ENCODE data around the gene MSMO1. TPM values are rescaled to one million over a fixed set of nuclear protein-coding genes. Genes with fewer than 3 reads are reported as not detected.

Gene MSMO1
- total and polyA plus RNA-seq, 10 of the 15 experiments (the other 5 are each of a cell fraction or from before 2014, with no cell fraction given), result 63.6 to 168 (median 105) TPM

- TF ChIP-seq, protein P1, sequence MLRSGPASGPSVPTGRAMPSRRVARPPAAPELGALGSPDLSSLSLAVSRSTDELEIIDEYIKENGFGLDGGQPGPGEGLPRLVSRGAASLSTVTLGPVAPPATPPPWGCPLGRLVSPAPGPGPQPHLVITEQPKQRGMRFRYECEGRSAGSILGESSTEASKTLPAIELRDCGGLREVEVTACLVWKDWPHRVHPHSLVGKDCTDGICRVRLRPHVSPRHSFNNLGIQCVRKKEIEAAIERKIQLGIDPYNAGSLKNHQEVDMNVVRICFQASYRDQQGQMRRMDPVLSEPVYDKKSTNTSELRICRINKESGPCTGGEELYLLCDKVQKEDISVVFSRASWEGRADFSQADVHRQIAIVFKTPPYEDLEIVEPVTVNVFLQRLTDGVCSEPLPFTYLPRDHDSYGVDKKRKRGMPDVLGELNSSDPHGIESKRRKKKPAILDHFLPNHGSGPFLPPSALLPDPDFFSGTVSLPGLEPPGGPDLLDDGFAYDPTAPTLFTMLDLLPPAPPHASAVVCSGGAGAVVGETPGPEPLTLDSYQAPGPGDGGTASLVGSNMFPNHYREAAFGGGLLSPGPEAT (IDR thresholded peaks at IDR 0.05; ENCODE audit: low read depth), result 0 out of 2 replicates have a peak, but pooled peaks have one; percentile 41
- TF ChIP-seq BACH1 (IDR thresholded peaks at IDR 0.05; ENCODE audit: borderline replicate concordance), result no peak
- TF ChIP-seq ETV6 (conservative IDR thresholded peaks at IDR 0.05 in 1 of 2, IDR thresholded peaks at IDR 0.05 in 1 of 2; ENCODE audit: borderline replicate concordance in 1 of 2, low read depth in 1 of 2), result peak in 1 of 2 experiments; percentile 32; a peak in 1 of 4 replicates
- TF ChIP-seq NBN (IDR thresholded peaks at IDR 0.05), result peak; percentile 61; the same call in 1 of the 2 replicates
- TF ChIP-seq SMC3 (IDR thresholded peaks at IDR 0.05; ENCODE audit: borderline replicate concordance, low read length), result no peak
- no peak for TF ChIP-seq ZZZ3 (IDR thresholded peaks at IDR 0.05; ENCODE audit: control insufficient read depth, insufficient read length, low read depth)
- TF ChIP-seq PKNOX1 (IDR thresholded peaks at IDR 0.05), result peak; percentile 80
- TF ChIP-seq PAX5 (IDR thresholded peaks at IDR 0.05; ENCODE audit: borderline replicate concordance, low read depth, low read length), result peak; percentile 82
- TF ChIP-seq MTA2 (IDR thresholded peaks at IDR 0.05; ENCODE audit: low read depth), result peak; percentile 36; the same call in 1 of the 2 replicates
- no peak for TF ChIP-seq MEF2B (IDR thresholded peaks at IDR 0.05; ENCODE audit: partially characterized antibody, poor library complexity, severe bottlenecking)
- no peak for TF ChIP-seq TAF1 (IDR thresholded peaks at IDR 0.05; ENCODE audit: borderline replicate concordance, low read depth, low read length)
- 0 out of 2 replicates have a peak, but pooled peaks have one; percentile 60 for TF ChIP-seq CBX5 (IDR thresholded peaks at IDR 0.05; ENCODE audit: low read depth)
- peak; percentile 48; the same call in 1 of the 2 replicates for TF ChIP-seq DPF2 (IDR thresholded peaks at IDR 0.05)
- no peak for TF ChIP-seq BRCA1 (IDR thresholded peaks at IDR 0.05; ENCODE audit: low read depth, low read length)
- peak; percentile 63; the same call in 1 of the 2 replicates for TF ChIP-seq HDGF (IDR thresholded peaks at IDR 0.05)
- TF ChIP-seq KAT2A (conservative IDR thresholded peaks at IDR 0.05; ENCODE audit: control insufficient read depth, low read depth, low read length), result no peak
- TF ChIP-seq SUPT20H (IDR thresholded peaks at IDR 0.05; ENCODE audit: borderline replicate concordance, control insufficient read depth, low read depth, low read length), result no peak
- no peak for TF ChIP-seq MYC (IDR thresholded peaks at IDR 0.05; ENCODE audit: insufficient read depth, insufficient read length, insufficient replicate concordance, low read length, severe bottlenecking)
- peak; percentile 57 to 65; a peak in 2 of 4 replicates for TF ChIP-seq IKZF2 (IDR thresholded peaks at IDR 0.05)
- TF ChIP-seq BCL11A (IDR thresholded peaks at IDR 0.05; ENCODE audit: low read depth, low read length), result no peak
- TF ChIP-seq SPI1 (IDR thresholded peaks at IDR 0.05; ENCODE audit: borderline replicate concordance, insufficient read depth, low read depth, low read length), result peak; percentile 81
- TF ChIP-seq FOXM1 (IDR thresholded peaks at IDR 0.05; ENCODE audit: low read depth, low read length), result 0 out of 2 replicates have a peak, but pooled peaks have one; percentile 16
Measured at GRCh38 chr4:165294907-165295306, 32.6 kb upstream of the MSMO1 start (continued).

Measured in GM12878 (cell line).